Anterior cingulate cortex (tissue), 58 donors: ENCODE data around the gene PTPRN2.

Experiments
- DNase-seq, 58 donors: peaks; one replicate each; lab custom pipeline; 2025; lab: John Stamatoyannopoulos, UW

The PTPRN2 gene

GRCh38 chr7:157557263-157557662, 1030.4 kb downstream of the PTPRN2 start:
- no peak for DNase-seq

DNA sequence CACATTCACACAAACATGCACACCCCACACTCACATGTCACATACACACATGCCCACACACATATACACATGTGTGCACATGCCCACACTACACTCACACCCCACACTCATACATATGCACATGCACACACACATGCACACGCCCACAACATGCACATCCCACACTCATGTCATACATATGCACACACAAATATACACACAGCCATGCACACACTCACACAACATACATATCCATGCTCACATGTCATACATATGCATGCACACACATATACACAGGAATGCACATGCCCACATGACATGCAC, 1031.0 kb downstream of the PTPRN2 start:
- DNase-seq: no peak

DNA sequence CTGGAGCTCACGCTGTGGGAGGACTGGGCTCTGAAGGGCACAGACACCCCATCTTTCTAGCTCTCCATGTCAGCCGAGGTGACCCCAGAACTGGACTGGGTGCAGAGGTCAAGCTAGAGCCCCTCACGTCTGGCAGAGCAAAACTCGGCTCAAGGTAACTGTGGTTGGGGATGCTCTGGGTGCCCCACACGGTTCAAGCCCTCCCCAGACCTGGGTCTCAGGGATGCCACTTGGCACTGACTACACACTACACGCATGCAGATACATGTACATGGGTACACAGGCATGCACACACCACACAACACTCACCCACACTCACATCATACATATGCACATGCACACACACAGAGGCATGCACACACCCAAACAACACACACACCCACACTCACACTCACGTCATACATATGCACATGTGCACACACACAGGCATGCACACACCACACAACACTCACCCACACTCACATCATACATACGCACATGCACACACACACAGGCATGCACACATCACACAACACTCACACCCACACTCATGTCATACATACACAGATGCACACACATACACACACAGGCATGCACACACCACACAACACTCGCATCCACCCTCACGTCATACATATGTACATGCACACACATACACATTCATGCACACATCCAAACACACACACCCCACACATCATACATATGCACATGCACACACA, 1031.5 kb downstream of the PTPRN2 start:
- DNase-seq: no peak

GRCh38 chr7:157555313-157555712, 1032.3 kb downstream of the PTPRN2 start:
- no peak for DNase-seq

DNA sequence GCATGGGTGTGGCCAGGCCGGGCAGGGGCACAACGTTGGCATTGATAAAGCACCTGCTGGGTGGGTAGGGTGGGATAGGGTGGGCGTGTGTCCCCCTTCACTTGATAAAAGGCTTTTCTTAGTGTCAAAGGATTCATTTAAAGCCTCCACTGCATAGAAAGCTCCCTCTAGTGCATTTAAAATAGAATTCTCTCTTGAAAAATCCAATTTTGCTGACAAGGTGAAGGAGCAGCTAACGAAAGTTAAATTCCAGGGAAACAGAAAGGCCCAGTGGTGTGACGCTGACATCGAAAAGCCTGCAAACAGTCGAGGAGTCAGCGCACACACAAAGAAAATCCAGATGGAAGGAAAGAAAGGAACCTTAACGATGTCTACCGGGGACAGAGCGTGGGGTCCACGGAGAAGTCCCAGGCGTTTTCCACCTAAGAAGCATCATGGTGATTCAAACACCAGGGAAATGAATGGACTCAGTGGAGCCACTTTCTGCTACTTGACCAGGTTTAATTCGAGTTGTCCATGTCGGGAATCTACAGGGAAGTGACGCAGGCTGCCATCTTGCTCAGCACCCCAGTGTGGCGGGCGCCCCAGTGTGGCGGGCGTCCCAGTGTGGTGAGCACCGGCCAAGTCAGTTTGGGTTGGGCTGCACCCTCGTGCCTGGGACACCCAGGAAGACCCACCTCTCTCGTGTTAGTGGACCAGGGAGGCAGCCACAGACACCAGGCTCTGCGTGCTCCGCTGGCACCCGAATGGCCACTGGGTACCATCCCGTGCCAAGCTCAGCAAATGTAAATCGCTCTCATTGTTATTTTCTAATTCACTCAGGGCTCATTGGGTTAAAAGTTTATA, 1033.0 kb downstream of the PTPRN2 start:
- DNase-seq: no peak

DNA sequence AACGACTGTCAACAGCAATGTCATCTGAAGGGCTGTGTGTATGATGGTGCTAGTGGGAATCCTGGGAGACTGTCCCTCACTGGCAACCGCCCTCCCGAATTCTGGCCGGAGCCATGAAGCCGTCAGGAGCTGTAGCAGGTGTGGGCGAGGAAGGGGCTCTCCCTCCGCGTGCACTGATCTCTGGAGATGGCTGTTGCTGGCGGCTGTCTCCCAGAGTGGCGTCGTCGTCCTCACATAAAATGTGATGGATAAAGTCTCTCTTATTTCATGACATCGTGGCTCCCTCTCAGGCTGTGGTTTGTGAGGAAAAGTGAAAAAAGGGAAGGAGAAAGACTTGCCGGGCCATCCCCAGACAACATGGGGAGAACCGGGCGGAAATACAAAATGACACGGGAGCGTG, 1034.4 kb downstream of the PTPRN2 start:
- no peak for DNase-seq

DNA sequence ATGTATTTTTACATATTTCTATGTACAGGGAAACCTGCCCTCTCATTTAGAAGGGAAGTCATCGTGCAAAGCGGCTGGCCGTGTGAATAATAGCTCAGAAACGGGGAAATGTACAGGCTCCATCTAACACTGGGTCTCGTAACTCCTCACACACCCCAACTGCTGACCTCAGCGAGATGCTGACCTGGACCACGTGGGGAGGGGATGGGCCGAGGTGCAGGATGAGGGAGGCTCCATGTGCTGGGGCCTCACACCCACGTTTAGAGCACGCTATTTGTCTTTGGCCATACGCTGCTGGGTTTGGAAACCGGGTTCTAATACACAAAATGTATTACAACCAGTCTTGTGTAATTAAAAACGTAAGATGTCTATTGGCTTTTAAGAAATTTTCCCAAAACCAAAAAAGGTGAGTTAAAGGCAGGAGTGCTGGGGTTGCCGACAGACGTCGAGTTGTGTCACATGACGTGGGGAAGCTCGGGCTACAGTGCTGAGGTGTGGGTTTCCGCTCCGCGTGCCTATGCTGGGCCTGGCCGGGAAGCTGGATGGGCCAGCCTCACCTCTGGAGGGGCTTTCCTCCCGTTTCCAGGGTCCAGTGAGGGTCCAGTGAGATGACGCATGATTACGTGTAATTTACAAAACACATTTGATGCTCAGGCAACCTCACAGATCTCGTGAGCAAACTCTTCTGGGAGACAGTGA, 1035.2 kb downstream of the PTPRN2 start:
- DNase-seq: no peak

GRCh38 chr7:157551325-157552070, 1036.1 kb downstream of the PTPRN2 start:
- DNase-seq: no peak

DNA sequence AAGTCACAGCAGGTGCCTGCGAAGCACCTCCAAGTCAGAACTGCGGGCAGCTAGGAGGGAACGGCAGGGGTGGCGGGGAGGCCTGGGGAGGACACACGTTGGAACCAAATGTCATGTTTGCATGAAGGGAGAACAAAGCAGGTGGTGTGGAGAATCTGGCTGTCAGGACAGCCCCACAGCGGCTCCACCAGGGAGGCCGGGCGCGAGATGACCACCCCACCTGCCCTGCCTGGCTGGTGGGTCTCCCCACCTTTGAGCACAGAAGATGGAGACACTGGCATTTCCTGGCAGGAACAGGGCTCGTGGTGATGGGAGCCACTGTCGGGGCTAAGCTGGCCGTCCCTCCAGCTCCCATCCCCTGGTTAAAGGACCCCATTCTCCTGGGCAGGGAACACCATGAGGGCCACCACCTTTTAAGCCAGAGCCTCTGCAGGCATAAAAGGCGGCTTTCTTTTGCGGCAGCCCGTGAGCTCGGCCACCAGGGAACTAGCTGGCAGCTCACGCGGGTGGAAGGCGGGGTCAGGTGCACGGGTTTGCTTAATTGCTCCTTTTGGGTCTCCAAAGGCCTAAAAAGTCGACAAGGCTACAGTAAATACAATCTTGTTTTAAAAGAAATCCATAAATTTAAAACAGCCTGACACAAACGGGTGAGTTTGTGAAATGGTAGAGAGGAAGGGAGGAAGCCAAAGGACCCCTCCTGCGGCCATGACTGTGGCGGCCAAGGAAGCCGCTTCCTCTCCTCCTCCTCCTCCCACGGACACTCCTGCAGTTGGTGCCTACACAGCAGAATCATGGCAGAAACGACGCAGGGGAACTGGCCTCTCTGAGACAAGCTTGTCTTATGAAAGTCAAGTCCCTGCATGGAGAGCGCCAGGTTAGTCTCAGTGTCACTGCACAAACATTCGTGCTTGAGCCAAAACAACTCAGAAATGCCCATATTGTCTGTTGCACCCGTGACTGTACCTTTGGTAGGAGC, 1037.0 kb downstream of the PTPRN2 start:
- DNase-seq: no peak

DNA sequence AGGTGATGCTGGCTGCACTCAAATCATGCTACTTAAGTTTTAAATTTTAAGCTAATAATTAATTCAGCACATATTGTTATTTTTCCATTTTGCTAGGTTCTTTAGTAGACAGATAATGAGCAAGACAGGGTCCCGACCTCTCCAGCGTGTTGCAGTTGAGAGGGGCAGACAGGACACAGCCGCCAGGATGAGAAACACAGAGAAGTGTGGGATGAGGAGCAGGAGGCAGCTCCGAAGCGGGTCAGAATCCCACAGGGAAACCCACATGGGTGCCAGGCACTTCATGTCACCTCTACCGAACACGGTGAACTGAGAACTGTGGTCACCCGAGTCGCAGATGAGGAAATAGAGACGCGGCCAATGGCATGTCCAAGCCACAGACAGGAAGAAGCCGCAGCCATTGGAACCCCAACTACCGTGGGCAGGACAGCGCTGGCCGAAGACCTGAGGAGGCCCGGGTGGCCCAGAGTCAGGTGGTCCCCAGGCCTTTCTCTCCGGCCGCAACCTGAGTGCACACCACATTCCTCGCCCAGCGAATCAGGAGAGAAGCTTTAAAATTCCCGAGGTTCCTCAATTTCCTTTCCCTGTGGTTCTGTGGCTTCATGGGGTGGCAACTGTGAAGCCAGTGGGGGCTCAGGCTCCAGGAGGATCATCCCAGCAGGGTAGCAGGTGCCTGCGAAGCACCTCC, 1037.9 kb downstream of the PTPRN2 start:
- DNase-seq: no peak

DNA sequence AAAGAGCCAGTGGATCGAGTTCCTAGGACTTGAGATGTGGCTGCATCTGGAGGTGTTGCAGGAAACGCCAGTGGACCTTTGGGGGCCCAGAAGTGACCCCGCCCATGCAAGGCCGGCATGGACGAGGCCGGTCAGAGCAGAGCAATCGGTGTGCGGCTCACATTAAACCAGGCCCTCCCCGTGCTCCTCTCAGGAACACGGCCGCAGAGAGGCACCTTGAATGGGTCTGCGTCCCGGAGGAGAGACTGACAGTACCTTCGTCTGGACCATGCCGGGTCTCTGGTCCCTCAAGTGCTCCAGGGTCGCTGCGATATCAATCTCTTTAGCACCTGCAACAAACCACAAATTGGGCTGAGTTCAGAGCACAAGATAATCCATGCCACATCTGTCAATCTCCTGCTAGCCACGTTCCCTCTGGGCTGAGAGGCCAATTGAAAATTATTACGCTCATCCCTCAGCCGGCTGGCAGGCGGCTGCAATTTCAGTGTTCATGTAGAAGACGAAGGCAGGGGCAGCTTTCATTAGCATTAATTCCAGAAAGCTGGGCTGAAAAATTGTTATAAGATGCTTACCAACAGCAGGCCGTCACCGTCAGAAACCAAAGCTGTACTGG, 1038.8 kb downstream of the PTPRN2 start:
- no peak for DNase-seq

DNA sequence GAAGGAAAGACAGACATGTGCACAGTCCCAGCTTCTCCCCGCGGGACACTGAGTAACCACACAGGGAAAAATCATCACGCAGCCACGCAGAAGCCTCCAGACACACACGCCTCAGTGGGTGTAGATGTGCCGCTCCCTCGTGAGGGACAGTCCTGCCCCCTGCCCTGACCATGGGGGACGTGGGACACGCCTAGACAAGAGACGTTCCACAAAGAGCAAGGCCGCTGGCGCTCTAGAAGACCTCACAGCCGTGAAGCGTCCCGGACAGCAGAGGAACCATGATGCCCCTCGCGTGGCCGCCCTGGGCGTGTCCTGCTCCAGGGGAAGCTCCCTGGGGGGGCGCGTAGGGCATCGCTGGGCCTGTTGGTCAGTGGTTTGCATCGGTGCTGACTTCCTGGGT, 1040.0 kb downstream of the PTPRN2 start:
- DNase-seq: no peak

DNA sequence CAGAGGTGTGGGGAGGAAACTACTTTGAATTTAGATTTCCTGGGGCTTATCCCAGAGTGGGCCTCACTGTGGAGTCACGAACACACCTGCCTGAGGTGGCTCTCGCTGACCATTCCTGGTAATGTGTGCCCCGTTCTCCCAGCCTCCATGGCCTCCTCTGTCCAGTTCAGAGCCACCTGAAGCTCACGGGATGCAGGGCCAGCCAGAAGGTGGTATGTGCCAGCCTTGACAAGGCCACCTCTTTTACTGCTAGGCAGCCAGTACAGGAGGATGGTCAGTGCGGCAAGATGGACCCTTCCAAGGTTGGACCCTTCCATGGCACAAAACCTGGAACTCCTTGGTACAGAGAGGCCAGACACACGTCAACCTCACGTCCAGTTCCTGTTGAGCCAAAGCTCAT, 1040.5 kb downstream of the PTPRN2 start:
- DNase-seq: no peak

GRCh38 chr7:157545681-157546060, 1042.0 kb downstream of the PTPRN2 start:
- no peak for DNase-seq

- no peak for DNase-seq
Observed at GRCh38 chr7:157544980-157545680, 1042.5 kb downstream of the PTPRN2 start.

GRCh38 chr7:157544226-157544625, 1043.4 kb downstream of the PTPRN2 start:
- no peak for DNase-seq

GRCh38 chr7:157543791-157544190, 1043.8 kb downstream of the PTPRN2 start:
- no peak for DNase-seq

- DNase-seq: no peak
Observed at GRCh38 chr7:157543276-157543675, 1044.3 kb downstream of the PTPRN2 start.
